Heart right ventricle (tissue), 16 donors: ENCODE measurements around the gene PSMC1. TPM values are rescaled to one million over a fixed set of nuclear protein-coding genes. Genes with fewer than 3 reads are reported as not detected.

Source experiments
- ATAC-seq, 8 donors: fragments of 200-7000 bp; cut with Tn5 transposase; one replicate each; pipeline ENCODE4 v1.9.1; 2020; ENCODE audit warnings: mild to moderate bottlenecking in 8 of 8, moderate library complexity in 8 of 8, moderate number of reproducible peaks in 1 of 8
- DNase-seq, 2 donors: peaks; one replicate each; pipeline ENCODE4 v3.0.0-alpha.2; 2020
- H3K27ac ChIP-seq, 10 donors: fragments of 200-600 bp; sonication (generic) in 2 of 10; one replicate each; pipeline versions ENCODE4 v1.5.0 to v1.8.0; 2020 to 2022; ENCODE audit warnings: mild to moderate bottlenecking in 3 of 10
- H3K27me3 ChIP-seq, 7 donors: fragments of 200-600 bp; one replicate each; pipeline ENCODE4 v1.8.0; 2021 to 2022; ENCODE audit warnings: mild to moderate bottlenecking in 2 of 7
- H3K36me3 ChIP-seq, 9 donors: fragments of 200-600 bp; sonication (generic) in 1 of 9; one replicate each; pipeline versions ENCODE4 v1.5.0 to v1.8.0; 2020 to 2022; ENCODE audit warnings: mild to moderate bottlenecking in 2 of 9
- H3K4me1 ChIP-seq, 9 donors: fragments of 200-600 bp; sonication (generic) in 1 of 9; one replicate each; pipeline versions ENCODE4 v1.5.0 to v1.8.0; 2020 to 2022; ENCODE audit warnings: mild to moderate bottlenecking in 4 of 9
- H3K4me3 ChIP-seq, 10 donors: fragments of 200-600 bp; sonication (generic) in 2 of 10; one replicate each; pipeline versions ENCODE4 v1.5.0 to v1.8.0; 2020 to 2022; ENCODE audit warnings: mild to moderate bottlenecking in 7 of 10, moderate library complexity in 2 of 10
- H3K9me3 ChIP-seq, 11 donors: fragments of 200-600 bp in 10 of 11; sonication (generic) in 2 of 11; one replicate each; pipeline versions ENCODE4 v1.5.0 to v1.8.0; 2013 to 2022; ENCODE audit warnings: mild to moderate bottlenecking in 2 of 11, control low read depth in 1 of 11, moderate library complexity in 1 of 11
- WGBS, 2 donors: extraction: QIAGEN DNeasy Blood & Tissue Kit; methylation state at CpG; one replicate each; pipeline ENCODE4 v1.1.7; 2013; ENCODE audit warnings: inconsistent platforms in 1 of 2; 5-methylcytosine and 5-hydroxymethylcytosine counted together
- intact Hi-C, 10 donors: fragments of 100-400 bp; cut with DNase I; formaldehyde crosslinking; loops; one replicate each; pipeline versions ENCODE4 v1.11.1 to v1.14.2; 2022
- polyA plus RNA-seq, 2 donors: library from polyadenylated mRNA; stranded (reverse); fragments of 200-250 nt; gene quantifications; one replicate each; pipeline ENCODE4 v1.2.3, GENCODE V29; 2013
- total RNA-seq, 10 donors: library from RNA; stranded (reverse); fragmentation: NEBNext Ultra II Directional in 3 of 10; extraction: Animal tissue kit (Norgen Biotek cat#: 25700) in 3 of 10; gene quantifications; one replicate each; pipeline versions ENCODE4 v1.2.1 to v1.2.4, GENCODE V29; 2021 to 2023
- TF ChIP-seq, protein P1 (sequence below), 9 donors: fragments of 200-600 bp; sonication (generic) in 2 of 9; IDR thresholded peaks; one replicate each; pipeline versions ENCODE4 v1.5.0 to v1.8.0; 2021 to 2022; ENCODE audit warnings: antibody characterized with exemption in 9 of 9, mild to moderate bottlenecking in 5 of 9, moderate library complexity in 1 of 9
- donor health status: Arrhythmogenic right ventricular cardiomyopathy.
- donor health status: ischemic (EF 13 %, LVEDD 7.1; RV severe dilation, severe dysfunction).
- donor health status: healthy with polysubstance abuse.
- donor health status: DM: no; HTN: yes; CAD: no.
- donor health status: DM: no; HTN: no; CAD: no.
- donor health status: ischemic (EF 25% LVEDD 6.9; RV normal size, moderate dysfunction).
- donor health status: ischemic (EF 25% LVEDD 5.7; RV mildly dilated, moderate dysfunction).
- donor health status: healthy.
- donor health status: DM: yes; HTN: yes; CAD: no.
- donor health status: Ischemic cardiomyopathy.
- donor health status: ischemic (EF 35%, LVEDD 5.7; RV mildly dilated, moderate dysfunction).
- donor health status: nonischemic (EF 11% LVEDD 7.7; RV severe dilation, severe dysfunction).
- donor health status: DM: yes; HTN: yes; CAD: no.
- donor health status: PGD.
- donor health status: ischemic (EF 29% LVEDD 5.4; RV normal size, mild dysfunction).
- donor health status: nonischemic (EF 23%, LVEDD 6.1; RV moderate dilation, normal function).

PSMC1 gene
- total and polyA plus RNA-seq, 12 donors: 107 to 226 (median 128) TPM

DNA sequence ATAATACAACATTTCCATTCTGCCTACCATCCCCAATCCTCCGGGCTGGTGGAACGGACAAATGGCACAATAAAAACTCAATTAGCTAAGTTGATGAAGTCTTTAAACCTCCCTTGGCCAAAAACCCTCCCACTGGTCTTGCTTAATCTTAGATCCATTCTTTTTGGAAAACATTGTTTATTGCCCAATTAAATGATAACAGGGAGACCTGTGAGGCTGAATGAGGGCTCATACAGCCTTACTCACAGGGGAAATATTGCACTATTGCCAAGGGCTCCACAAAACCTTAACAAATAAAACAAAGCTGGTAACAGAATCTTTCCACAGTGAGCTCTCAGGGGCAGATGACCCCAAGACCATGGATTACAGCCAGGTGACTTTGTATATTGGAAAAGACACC lies 7.8 kb upstream of the PSMC1 start:
- intact Hi-C loops: no loop called here
- no peaks in the 10 kb centered on the region for H3K4me1 ChIP-seq
- DNase-seq (no peak), ATAC-seq (no peak)
- H3K27me3 ChIP-seq: peaks cover 0 to 6% (median 0%) of the 10 kb centered on the region in 7 donors
- H3K4me3 ChIP-seq: no peak overlapping the region
- TF ChIP-seq, protein P1, sequence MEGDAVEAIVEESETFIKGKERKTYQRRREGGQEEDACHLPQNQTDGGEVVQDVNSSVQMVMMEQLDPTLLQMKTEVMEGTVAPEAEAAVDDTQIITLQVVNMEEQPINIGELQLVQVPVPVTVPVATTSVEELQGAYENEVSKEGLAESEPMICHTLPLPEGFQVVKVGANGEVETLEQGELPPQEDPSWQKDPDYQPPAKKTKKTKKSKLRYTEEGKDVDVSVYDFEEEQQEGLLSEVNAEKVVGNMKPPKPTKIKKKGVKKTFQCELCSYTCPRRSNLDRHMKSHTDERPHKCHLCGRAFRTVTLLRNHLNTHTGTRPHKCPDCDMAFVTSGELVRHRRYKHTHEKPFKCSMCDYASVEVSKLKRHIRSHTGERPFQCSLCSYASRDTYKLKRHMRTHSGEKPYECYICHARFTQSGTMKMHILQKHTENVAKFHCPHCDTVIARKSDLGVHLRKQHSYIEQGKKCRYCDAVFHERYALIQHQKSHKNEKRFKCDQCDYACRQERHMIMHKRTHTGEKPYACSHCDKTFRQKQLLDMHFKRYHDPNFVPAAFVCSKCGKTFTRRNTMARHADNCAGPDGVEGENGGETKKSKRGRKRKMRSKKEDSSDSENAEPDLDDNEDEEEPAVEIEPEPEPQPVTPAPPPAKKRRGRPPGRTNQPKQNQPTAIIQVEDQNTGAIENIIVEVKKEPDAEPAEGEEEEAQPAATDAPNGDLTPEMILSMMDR (IDR thresholded peaks at IDR 0.05): no peak
- 89 to 99% methylated on average over 2 of the region's 2 CpGs for WGBS, 2 donors
- no peak overlapping the region for H3K27ac ChIP-seq
- H3K9me3 ChIP-seq: no peaks in the 10 kb centered on the region
- H3K36me3 ChIP-seq: no peaks in the 10 kb centered on the region

DNA sequence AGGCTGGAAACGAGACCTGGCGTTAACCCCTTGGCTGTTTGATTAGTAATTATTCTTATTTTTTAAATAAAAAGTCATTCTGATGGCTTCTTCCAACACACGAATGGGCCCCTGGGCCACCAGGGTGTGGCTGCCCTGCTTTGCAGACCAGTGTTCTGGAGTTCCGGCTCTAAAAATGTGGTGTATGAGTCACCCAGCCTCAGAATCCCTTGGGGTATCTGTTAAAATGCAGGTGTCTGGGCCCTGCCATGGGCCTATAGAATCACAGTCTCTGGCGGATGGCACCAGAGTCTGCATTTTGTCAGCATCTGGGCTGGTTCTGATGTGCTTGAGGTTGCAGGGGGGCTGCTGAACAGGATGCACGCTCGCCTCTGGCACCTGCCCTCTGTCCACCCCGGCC lies 2.5 kb upstream of the PSMC1 start:
- H3K4me3 ChIP-seq: no peak overlapping the region
- H3K27me3 ChIP-seq: peaks cover 0 to 6% (median 0%) of the 10 kb centered on the region in 7 donors
- no peaks in the 10 kb centered on the region for H3K9me3 ChIP-seq
- 87% methylated on average over 8 of the region's 8 CpGs for WGBS, 2 donors
- no peak for ATAC-seq
- no peak overlapping the region for H3K27ac ChIP-seq
- DNase-seq: no peak
- intact Hi-C loops: no loop called here
- H3K36me3 ChIP-seq: peaks cover 0 to 5% (median 0%) of the 10 kb centered on the region in 9 donors
- peaks cover 6 to 21% (median 19%) of the 10 kb centered on the region in 9 donors for H3K4me1 ChIP-seq
- TF ChIP-seq, protein P1 (IDR thresholded peaks at IDR 0.05): no peak

DNA sequence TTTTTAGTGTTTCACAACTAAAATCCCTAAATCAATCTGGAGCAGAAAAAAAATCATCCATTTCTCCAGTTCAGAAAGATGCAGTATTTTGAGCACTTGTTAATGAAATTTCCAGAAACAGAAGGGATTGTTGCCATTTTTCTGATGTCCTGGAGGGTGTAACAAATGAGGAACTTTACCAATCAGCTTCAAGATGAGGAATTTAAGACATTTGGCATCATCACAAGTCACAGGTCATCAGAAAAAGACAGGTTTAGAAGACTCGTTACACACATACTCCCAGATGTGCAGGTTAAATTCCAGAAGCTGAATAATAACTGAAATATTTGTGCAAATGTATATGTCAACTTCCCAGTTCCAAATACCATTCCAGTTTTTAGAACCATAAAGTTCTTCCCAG lies 482 bp upstream of the PSMC1 start:
- ATAC-seq: no peak
- peaks cover 0 to 26% (median 12%) of the 10 kb centered on the region in 9 donors for H3K36me3 ChIP-seq
- H3K4me3 ChIP-seq: peak overlapping the region; percentile 69 to 95 (median 82)
- H3K27ac ChIP-seq: peak overlapping the region in 9 of 10 donors; percentile 81 to 94 (median 89)
- TF ChIP-seq, protein P1 (IDR thresholded peaks at IDR 0.05): no peak
- 24 to 76% methylated on average over 1 of the region's 1 CpG for WGBS, 2 donors
- peaks cover 0 to 6% (median 0%) of the 10 kb centered on the region in 7 donors for H3K27me3 ChIP-seq
- peaks cover 6 to 23% (median 22%) of the 10 kb centered on the region in 9 donors for H3K4me1 ChIP-seq
- DNase-seq: no peak
- intact Hi-C loops: no loop called here
- H3K9me3 ChIP-seq: no peaks in the 10 kb centered on the region

DNA sequence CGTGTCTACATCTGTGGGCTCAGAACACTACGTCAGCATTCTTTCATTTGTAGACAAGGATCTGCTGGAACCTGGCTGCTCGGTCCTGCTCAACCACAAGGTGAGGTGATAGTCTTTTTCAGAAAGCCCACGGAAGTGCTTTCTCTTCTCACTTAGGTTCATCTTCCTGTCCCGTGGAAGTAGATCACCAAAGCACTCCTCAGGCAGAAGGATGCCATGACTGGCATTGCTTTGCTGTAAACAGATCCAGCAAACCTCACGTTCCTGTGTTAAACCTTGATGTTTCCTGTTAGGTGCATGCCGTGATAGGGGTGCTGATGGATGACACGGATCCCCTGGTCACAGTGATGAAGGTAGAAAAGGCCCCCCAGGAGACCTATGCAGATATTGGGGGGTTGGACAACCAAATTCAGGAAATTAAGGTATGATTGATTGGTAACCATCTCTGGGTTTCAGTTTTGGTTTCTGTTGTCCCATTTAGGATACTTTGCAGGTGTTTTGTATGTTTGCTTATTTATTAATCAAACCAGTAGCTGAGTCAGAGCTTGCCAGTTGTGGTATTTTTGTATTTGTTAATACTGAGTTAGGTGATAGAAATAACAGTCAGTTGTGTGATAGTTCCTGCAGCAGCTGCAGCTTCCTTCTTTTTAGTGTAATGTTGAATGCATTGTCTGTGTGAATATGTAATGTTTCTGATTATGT lies 7.5 kb downstream of the PSMC1 start:
- no peak for DNase-seq
- intact Hi-C loops: no loop called here
- no peak overlapping the region for H3K27ac ChIP-seq

More for the DNA sequence above, 7.5 kb downstream of the PSMC1 start:
- WGBS, 2 donors: 82 to 87% methylated on average over 7 of the region's 8 CpGs
- no peak for ATAC-seq
- H3K9me3 ChIP-seq: no peaks in the 10 kb centered on the region
- no peaks in the 10 kb centered on the region for H3K27me3 ChIP-seq
- TF ChIP-seq, protein P1 (IDR thresholded peaks at IDR 0.05): no peak
- H3K36me3 ChIP-seq: peaks cover 0 to 100% (median 66%) of the 10 kb centered on the region in 9 donors
- H3K4me3 ChIP-seq: no peak overlapping the region
- peaks cover 0 to 3% (median under 1%) of the 10 kb centered on the region in 9 donors for H3K4me1 ChIP-seq
